Measurements from ENCODE around the gene ASCC2. TPM values are rescaled to one million over a fixed set of nuclear protein-coding genes. Genes with fewer than 3 reads are reported as not detected.

ASCC2 gene
- total RNA-seq, 1 experiment from 2014 or later: 43.6 TPM

- no peak for TF ChIP-seq PREB (CRISPR knock-in tag; IDR thresholded peaks at IDR 0.05; ENCODE audit: borderline replicate concordance)
- TF ChIP-seq USF2 (CRISPR knock-in tag; IDR thresholded peaks at IDR 0.05): no peak
- no peak for TF ChIP-seq HMGXB4 (CRISPR knock-in tag; IDR thresholded peaks at IDR 0.05)
- TF ChIP-seq MYBL2 (CRISPR knock-in tag; IDR thresholded peaks at IDR 0.05): no peak
- TF ChIP-seq RORB (CRISPR knock-in tag; IDR thresholded peaks at IDR 0.05): no peak
- no peak for TF ChIP-seq MAX (CRISPR knock-in tag; IDR thresholded peaks at IDR 0.05)
- TF ChIP-seq FOXP1 (CRISPR knock-in tag; IDR thresholded peaks at IDR 0.05; ENCODE audit: borderline replicate concordance): no peak
Measured at GRCh38 chr22:29882716-29883044, 44.6 kb upstream of the ASCC2 start (continued).

- ATAC-seq (no peak; the same call in 1 of the 2 replicates), DNase-seq (ENCODE audit: low spot score) (no peak)
- no peak overlapping the region for H3K4me3 Mint-ChIP-seq
- H3K36me3 Mint-ChIP-seq: no peaks in the 10 kb centered on the region
- TF ChIP-seq NFYB (CRISPR knock-in tag; conservative IDR thresholded peaks at IDR 0.05; ENCODE audit: low read depth) (peak; percentile 59), USF2 (CRISPR knock-in tag; IDR thresholded peaks at IDR 0.05) (peak; percentile 42; the same call in 1 of the 2 replicates), RORB (CRISPR knock-in tag; IDR thresholded peaks at IDR 0.05) (no peak)
- peaks cover 6% of the 10 kb centered on the region; the same call in 1 of the 2 replicates for H3K9me3 Mint-ChIP-seq
- CTCF ChIA-PET: no interaction called here
- no peak overlapping the region for H3K27ac Mint-ChIP-seq
- POLR2A ChIA-PET: no interaction called here
- H3K27me3 Mint-ChIP-seq (ENCODE audit: low read depth): peaks cover 8% of the 10 kb centered on the region; the same call in 1 of the 2 replicates
- H3K4me1 Mint-ChIP-seq: peaks cover 6% of the 10 kb centered on the region
Measured at GRCh38 chr22:29879753-29880152, 41.7 kb upstream of the ASCC2 start.

GRCh38 chr22:29877620-29878019, 39.5 kb upstream of the ASCC2 start:
- TF ChIP-seq NFE2L1 (CRISPR knock-in tag; IDR thresholded peaks at IDR 0.05) (no peak), E2F1 (CRISPR knock-in tag; IDR thresholded peaks at IDR 0.05) (no peak), JAZF1 (CRISPR knock-in tag; IDR thresholded peaks at IDR 0.05) (no peak), ETV6 (CRISPR knock-in tag; IDR thresholded peaks at IDR 0.05) (no peak), ZNF317 (CRISPR knock-in tag; IDR thresholded peaks at IDR 0.05; ENCODE audit: borderline replicate concordance, low read depth) (no peak), PREB (CRISPR knock-in tag; IDR thresholded peaks at IDR 0.05; ENCODE audit: borderline replicate concordance) (no peak), ATF1 (CRISPR knock-in tag; IDR thresholded peaks at IDR 0.05) (no peak), CREM (CRISPR knock-in tag; IDR thresholded peaks at IDR 0.05) (no peak), STAT6 (CRISPR knock-in tag; conservative IDR thresholded peaks at IDR 0.05; ENCODE audit: low read depth) (no peak)
- ATAC-seq (no peak), DNase-seq (ENCODE audit: low spot score) (no peak)
- H3K4me3 Mint-ChIP-seq: no peak overlapping the region
- peaks cover 6% of the 10 kb centered on the region; the same call in 1 of the 2 replicates for H3K9me3 Mint-ChIP-seq
- ChIA-PET CTCF (no interaction called here), POLR2A (no interaction called here)
- peaks cover under 1% of the 10 kb centered on the region; the same call in 1 of the 2 replicates for H3K4me1 Mint-ChIP-seq
- H3K36me3 Mint-ChIP-seq: no peaks in the 10 kb centered on the region
- peaks cover 6% of the 10 kb centered on the region; the same call in 1 of the 2 replicates for H3K27me3 Mint-ChIP-seq (ENCODE audit: low read depth)
- no peak overlapping the region for H3K27ac Mint-ChIP-seq

Data from WTC11 (cell line).